Testis (tissue), 3 donors: ENCODE data around the gene SYNPR. TPM values are rescaled to one million over a fixed set of nuclear protein-coding genes. Genes with fewer than 3 reads are reported as not detected.

Source experiments
- DNase-seq: peaks from one replicate; pipeline ENCODE4 v3.0.0-alpha.2; 2019
- H3K27ac ChIP-seq, 2 donors: fragments of 200-600 bp; sonication (generic); one replicate each; pipeline ENCODE4 v1.5.1; 2019
- H3K27me3 ChIP-seq: fragments of 200-600 bp; sonication (generic); one replicate; pipeline ENCODE4 v1.5.1; 2019
- H3K36me3 ChIP-seq: fragments of 200-600 bp; sonication (generic); one replicate; pipeline ENCODE4 v1.5.1; 2017; ENCODE audit warnings: low read depth; ENCODE audit errors: missing control alignments
- H3K4me1 ChIP-seq: fragments of 200-600 bp; sonication (generic); one replicate; pipeline ENCODE4 v1.5.1; 2019
- H3K4me3 ChIP-seq, 2 donors: fragments of 200-600 bp; sonication (generic); one replicate each; pipeline ENCODE4 v1.5.1; 2017 to 2019
- H3K9me3 ChIP-seq: fragments of 200-600 bp; sonication (generic); one replicate; pipeline ENCODE4 v1.5.1; 2017
- CTCF ChIP-seq, 3 experiments: fragments of 450-650 bp in 2 of 3; fragments of 200-600 bp in 1 of 3; sonication (generic) in 1 of 3; IDR thresholded peaks; one replicate each; pipeline ENCODE4 v1.5.1; 2016 to 2019; ENCODE audit warnings: antibody characterized with exemption in 3 of 3, mild to moderate bottlenecking in 2 of 3, moderate library complexity in 1 of 3
- POLR2A ChIP-seq: fragments of 450-650 bp; IDR thresholded peaks from one replicate; pipeline ENCODE4 v1.6.1; 2017; ENCODE audit warnings: antibody characterized with exemption, mild to moderate bottlenecking, moderate library complexity
- WGBS, 2 donors: methylation state at CpG; one replicate each; pipeline ENCODE4 v1.1.5; 2018; 5-methylcytosine and 5-hydroxymethylcytosine counted together
- intact Hi-C: fragments of 100-400 bp; cut with DNase I; formaldehyde crosslinking; loops from one replicate; pipeline ENCODE4 v1.15.1; 2023; ENCODE audit warnings: low total_unique reads
- polyA plus RNA-seq: library from polyadenylated mRNA; stranded (reverse); fragments of 350-450 nt; fragmentation: Illumina TruSeq; extraction: RNeasy Lipid Tissue Mini Kit (QIAGEN cat#74804); gene quantifications from one replicate; pipeline ENCODE4 v1.2.3, GENCODE V29; 2014; ENCODE audit warnings: low read depth, low replicate concordance; ENCODE audit not compliant: insufficient read depth
- total RNA-seq, 2 donors: library from RNA; depleted of rRNA; stranded (reverse); fragments of >200 nt; gene quantifications; one replicate each; pipeline ENCODE4 v1.2.3, GENCODE V29; 2016

Gene SYNPR
- total and polyA plus RNA-seq, 3 donors from 2014 or later = not detected

- DNase-seq = no peak
- no peaks in the 10 kb centered on the region for H3K4me1 ChIP-seq
- WGBS, 2 donors = 95 to 96% methylated on average over 3 of the region's 3 CpGs
- no peaks in the 10 kb centered on the region for H3K9me3 ChIP-seq
- H3K36me3 ChIP-seq = no peaks in the 10 kb centered on the region
- no peak for TF ChIP-seq POLR2A
- TF ChIP-seq CTCF (IDR thresholded peaks at IDR 0.05) = no peak
- no peak overlapping the region for H3K4me3 ChIP-seq
- no peak overlapping the region for H3K27ac ChIP-seq
- intact Hi-C loops = no loop called here
- no peaks in the 10 kb centered on the region for H3K27me3 ChIP-seq
These were observed 215.0 kb downstream of the SYNPR start for GRCh38 chr3:63493101-63493500.

- Histone ChIP-seq H3K36me3 (no peaks in the 10 kb centered on the region), H3K27me3 (no peaks in the 10 kb centered on the region), H3K9me3 (no peaks in the 10 kb centered on the region), H3K27ac (no peak overlapping the region), H3K4me1 (no peaks in the 10 kb centered on the region), H3K4me3 (no peak overlapping the region)
- WGBS, 2 donors = 95 to 100% methylated on average over 1 of the region's 1 CpG
- no peak for DNase-seq
- TF ChIP-seq POLR2A (no peak), CTCF (IDR thresholded peaks at IDR 0.05) (no peak)
- intact Hi-C loops = no loop called here
These were observed 216.5 kb downstream of the SYNPR start for GRCh38 chr3:63494646-63495045.

- 68 to 82% methylated on average over 2 of the region's 2 CpGs for WGBS, 2 donors
- no peak for DNase-seq
- Histone ChIP-seq H3K4me1 (no peaks in the 10 kb centered on the region), H3K27me3 (no peaks in the 10 kb centered on the region), H3K9me3 (no peaks in the 10 kb centered on the region), H3K4me3 (no peak overlapping the region), H3K27ac (no peak overlapping the region), H3K36me3 (no peaks in the 10 kb centered on the region)
- intact Hi-C loops = no loop called here
- no peak for TF ChIP-seq CTCF (IDR thresholded peaks at IDR 0.05)
These were observed 219.5 kb downstream of the SYNPR start for GRCh38 chr3:63497641-63498040.

- no peak for DNase-seq
- whole genome bisulfite sequencing, 2 donors = 67 to 75% methylated on average over 5 of the region's 5 CpGs
- no peak for TF ChIP-seq POLR2A
- no peak for TF ChIP-seq CTCF (IDR thresholded peaks at IDR 0.05)
These were observed 222.1 kb downstream of the SYNPR start for GRCh38 chr3:63500196-63500595.

GRCh38 chr3:63508305-63508704, 230.2 kb downstream of the SYNPR start:
- Histone ChIP-seq H3K9me3 (no peaks in the 10 kb centered on the region), H3K27ac (no peak overlapping the region), H3K4me1 (no peaks in the 10 kb centered on the region), H3K36me3 (no peaks in the 10 kb centered on the region), H3K4me3 (no peak overlapping the region), H3K27me3 (no peaks in the 10 kb centered on the region)
- intact Hi-C loops = no loop called here
- DNase-seq = no peak
- no peak for TF ChIP-seq CTCF (IDR thresholded peaks at IDR 0.05)
- no peak for TF ChIP-seq POLR2A
- 65 to 73% methylated on average over 1 of the region's 1 CpG for WGBS, 2 donors

More at GRCh38 chr3:63500196-63500595, 222.1 kb downstream of the SYNPR start:
- H3K36me3 ChIP-seq = no peaks in the 10 kb centered on the region
- no peak overlapping the region for H3K4me3 ChIP-seq
- no peak overlapping the region for H3K27ac ChIP-seq
- no peaks in the 10 kb centered on the region for H3K27me3 ChIP-seq
- intact Hi-C loops = no loop called here
- no peaks in the 10 kb centered on the region for H3K9me3 ChIP-seq
- H3K4me1 ChIP-seq = no peaks in the 10 kb centered on the region
